ENCODE data around the gene ABHD12.

DNA sequence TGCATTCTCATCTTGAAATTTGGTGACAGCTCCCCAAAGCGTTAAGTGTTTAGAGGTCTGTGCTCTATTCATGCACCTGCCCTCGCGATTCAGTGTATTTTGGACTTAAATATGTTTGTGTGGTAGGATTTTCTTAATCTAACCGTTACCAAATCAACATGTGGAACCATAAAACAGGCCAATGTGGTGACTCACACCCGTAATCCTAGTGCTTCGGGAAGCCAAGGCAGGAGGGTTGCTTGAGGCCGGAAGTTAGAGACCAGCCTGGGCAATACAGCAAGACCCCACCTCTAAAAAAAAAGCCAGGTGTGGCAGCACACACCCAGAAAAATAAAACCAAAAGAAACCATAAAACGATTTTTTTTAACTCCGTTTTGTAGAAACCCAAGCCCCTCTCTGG is 111.2 kb downstream of the ABHD12 start:
- no peak for TF ChIP-seq CTCF (optimal IDR thresholded peaks at IDR 0.05 in 1 of 3, IDR thresholded peaks at IDR 0.05 in 1 of 3, conservative IDR thresholded peaks at IDR 0.05 in 1 of 3; ENCODE audit: extremely low read depth in 1 of 3, insufficient read depth in 2 of 3, low read length in 3 of 3)
- no peak for TF ChIP-seq EZH2 (IDR thresholded peaks at IDR 0.05; ENCODE audit: low read length)

Measured in keratinocyte (primary cell).